ENCODE results near the gene COA8.

COA8 gene

DNA sequence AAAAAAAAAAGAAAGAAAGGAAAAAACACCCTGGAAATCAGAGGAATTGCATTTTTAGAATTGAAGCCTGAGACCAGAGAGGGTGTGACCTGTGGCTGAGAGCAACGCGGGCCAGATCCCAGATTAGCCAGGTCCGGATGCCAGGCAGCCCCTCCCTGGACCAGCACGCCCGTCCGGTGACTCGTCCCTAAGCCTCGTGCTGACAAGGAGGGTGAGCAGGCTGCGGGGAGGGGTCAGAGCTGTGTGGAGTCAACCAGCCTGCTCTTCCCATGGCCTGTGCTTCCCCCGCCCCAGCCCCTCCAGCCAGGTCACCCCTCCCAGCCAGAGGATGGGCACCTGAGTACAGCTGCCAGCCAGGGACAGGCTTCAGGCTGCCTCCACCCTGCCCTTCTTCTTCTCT lies 62.1 kb downstream of the COA8 start:
- no peak for DNase-seq (ENCODE audit: low read depth)

DNA sequence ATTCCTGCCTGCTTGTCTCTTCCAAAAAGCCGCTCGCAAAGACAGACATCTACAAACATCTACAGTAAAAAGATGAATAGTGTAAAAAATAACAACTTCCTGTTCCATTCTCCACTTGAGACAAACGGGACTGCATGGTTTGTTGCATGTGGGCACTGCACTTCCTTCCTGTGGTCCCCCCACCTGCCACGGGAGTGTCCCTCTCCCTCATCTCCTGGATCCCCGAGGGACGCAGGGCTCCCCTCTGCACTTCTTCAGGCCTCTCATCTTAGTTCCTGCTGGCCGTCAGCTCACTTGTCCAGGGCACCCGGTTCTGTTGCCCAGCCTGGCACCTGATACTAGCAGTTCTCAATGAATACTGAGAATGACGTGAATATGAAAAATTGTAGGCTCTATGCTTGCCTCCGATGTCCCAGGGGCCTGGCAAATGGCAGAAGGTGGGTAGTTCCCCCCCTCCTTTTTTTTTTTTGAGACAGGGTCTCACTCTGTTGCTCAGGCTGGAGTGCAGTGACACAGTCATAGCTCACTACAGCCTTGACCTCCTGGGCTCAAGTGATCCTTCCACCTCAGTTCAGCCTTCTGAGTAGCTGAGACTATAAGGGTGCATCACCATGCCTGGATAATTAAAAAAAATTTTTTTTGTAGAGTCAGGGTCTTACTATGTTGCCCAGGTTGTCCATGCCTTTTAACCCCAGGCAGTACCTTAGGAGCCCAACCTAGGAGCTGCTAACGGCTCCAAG lies 62.8 kb downstream of the COA8 start:
- DNase-seq (ENCODE audit: low read depth), result peak; percentile 17

DNA sequence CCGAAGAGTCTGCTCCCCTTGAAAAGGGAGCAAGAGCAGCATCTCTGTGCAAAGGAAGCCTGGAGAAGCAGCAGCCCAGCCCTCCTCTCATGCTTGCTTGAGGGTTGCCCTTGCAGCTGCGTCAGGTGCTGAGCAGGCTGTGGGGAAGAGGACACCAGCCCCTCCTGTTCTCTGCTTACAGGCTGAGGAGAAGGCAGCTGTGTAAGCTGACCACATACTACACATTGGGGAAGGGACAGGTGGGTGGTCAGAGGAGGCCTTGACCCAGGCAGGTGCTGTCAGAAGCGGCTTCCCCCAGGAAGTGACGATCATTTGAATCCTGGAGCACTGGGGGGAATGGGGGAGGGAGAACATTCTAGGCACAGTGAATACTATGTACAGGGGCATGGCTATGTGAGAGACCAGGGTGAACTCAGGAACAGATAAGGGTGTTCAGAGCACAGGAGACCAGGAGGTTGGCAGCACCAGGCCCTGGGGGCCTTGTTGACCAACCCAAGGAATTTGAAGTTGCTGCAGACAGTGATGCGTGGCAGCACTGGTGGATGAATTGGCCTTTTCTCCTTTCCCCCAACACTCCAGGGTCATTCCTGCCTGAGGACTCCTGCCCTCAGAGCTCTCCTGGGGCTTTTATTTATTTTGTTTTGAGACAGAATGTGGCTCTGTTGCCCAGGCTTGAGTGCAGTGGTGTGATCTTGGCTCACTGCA lies 63.5 kb downstream of the COA8 start:
- DNase-seq (ENCODE audit: low read depth), result no peak

DNA sequence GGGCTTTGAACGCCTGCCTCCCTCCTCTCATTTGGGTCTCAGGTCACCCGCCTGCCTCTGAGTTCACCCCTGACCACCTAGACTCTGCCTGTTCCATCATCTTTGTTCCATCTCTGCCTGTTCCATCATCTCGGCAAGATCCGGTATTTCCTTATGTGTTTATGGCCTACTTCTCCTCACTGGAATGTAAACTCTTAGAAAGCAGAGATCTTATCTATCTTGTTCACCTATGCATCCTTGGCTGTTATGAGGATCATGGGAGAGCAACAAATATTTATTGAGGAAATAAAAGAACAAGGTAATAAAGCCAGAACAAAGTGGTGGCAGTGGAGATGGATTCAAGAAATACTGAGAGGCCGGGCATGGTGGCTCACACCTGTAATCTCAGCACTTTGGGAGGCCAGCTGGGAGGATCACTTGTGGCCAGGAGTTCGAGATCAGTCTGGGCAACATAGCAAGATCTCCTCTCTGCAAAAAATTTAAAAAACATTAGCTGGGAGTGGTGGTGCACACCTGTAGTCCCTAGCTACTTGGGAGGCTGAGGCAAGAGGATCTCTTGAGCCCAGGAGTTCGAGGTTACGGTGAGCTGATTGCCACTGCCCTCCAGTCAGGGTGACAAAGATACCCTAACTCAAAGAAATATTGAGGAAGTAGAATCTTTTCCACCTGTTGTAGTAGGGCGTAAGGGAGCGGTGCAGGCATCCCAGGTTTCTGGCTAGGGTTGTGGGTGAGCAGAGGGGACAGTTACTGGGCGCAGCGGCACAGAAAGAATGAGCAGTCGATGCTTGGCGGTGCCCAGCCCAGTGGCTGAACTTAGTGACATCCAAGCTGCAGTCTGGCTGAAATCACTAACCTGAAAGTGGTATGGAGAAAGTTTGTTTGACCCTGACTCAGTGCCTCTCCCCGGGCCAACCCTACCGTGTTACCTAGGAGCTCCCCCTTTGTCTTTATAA lies 64.6 kb downstream of the COA8 start:
- no peak for DNase-seq (ENCODE audit: low read depth)

DNA sequence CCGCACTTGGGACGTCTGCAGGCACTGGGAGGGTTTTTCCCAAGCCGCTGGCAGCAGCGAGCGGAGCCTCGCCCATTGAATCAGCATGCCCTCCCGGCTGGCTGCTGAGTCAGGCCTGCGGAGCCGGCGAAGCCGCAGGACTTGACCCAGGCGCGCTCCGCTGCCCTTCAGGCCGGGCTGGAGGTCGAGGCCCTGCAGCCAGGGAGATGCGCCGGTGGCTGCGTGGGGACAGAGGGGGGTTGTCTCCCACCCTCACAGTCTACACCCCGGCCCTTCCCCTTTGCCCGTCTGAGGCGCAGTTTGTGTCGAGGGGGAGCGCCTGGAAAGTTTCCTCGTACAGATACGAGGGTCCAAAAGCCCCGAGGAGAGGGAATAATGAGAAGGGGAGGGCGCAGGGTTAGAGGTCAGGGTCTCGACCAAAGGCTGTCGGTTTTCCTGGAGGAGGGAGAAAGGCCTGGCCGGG lies 65.5 kb downstream of the COA8 start:
- no peak for DNase-seq (ENCODE audit: low read depth)

DNA sequence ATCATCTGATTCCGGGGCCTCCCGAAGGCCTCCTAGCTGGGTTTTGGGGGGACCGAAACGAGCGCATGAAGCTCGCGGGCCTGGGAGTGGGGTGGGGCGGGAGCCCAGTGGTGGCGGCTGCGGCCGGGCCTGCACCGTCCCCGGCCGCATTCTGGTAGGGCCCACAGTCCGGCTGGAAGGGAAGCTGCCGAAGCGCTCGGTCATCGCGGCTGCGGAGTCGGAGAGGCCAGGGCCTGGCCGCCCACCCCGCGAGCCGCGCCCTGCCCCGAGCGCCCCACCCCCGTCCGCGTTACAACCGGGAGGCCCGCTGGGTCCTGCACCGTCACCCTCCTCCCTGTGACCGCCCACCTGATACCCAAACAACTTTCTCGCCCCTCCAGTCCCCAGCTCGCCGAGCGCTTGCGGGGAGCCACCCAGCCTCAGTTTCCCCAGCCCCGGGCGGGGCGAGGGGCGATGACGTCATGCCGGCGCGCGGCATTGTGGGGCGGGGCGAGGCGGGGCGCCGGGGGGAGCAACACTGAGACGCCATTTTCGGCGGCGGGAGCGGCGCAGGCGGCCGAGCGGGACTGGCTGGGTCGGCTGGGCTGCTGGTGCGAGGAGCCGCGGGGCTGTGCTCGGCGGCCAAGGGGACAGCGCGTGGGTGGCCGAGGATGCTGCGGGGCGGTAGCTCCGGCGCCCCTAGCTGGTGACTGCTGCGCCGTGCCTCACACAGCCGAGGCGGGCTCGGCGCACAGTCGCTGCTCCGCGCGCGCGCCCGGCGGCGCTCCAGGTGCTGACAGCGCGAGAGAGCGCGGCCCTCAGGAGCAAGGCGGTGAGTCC lies 66.1 kb downstream of the COA8 start, which contains the start of gene KLC1:
KLC1 (plus strand) TSS at position 528 of the 819 bp plus-strand sequence. CDS start 25,354 bp downstream, outside the sequence.
- peak; percentile 76 for DNase-seq (ENCODE audit: low read depth)

DNA sequence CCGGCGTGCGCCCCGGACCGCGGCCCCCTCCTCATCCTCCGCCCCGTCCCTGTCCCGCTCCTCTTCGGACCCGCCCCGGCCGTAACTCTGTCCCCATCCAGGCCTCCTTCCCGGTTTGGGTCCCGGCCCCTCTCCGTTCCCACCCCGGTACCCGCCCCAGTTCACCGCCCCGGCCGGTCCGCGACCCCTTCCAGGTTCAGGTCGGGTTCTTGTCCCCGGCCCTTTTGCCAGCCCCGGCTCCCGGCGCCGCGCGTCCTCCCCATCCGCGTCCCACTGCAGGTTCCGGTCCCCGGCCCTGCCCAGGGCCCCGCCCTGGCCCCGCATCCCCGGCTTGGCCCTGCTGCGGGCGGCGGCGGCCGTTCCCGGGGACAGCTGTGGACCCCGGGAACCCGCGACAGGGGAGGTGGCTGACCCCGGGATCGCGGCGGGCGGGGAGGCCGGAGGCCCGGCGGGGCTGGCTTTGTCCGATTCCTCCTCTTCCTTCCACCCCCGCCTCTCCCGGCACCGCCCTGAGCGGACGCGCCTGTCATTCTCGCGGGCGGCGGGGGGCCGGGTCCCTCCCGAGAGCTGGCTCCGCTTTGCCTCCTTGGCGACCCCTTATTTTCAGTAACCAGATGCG lies 66.9 kb downstream of the COA8 start:
- DNase-seq (ENCODE audit: low read depth), result peak; percentile 23

DNA sequence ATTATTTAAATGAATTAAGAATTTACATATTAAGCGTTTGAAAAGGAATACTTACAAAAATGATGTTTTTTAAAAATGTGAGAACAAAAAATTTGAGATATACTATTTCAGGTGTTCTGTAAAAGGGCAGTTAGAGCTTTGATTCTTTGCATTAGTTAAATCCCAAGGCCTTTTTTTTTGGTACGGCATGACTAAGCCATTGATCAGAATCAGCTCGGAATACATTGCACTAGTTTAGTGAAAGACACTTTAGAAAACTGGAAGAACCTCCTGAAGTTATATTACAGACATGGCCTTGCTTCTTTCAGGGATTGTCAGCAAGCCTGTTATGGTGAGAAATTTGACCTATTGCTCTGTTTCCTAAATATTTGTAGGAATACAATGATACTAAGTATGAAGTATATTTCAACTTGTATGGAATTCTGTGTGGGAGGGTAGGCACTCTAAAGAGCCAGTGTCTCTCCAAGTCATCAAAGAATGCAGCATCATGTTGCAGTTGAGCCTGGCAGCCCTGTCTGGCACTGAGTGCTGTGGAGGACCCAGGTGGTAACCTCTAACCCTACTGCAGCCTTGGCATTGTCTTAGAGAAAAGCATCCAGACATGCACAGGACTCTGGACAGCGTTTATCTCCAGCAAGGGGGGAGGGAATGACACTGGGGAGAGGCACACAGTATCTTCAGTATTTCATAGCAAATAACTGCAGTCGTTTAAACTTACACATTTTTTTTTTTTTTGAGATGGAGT lies 67.8 kb downstream of the COA8 start:
- no peak for DNase-seq (ENCODE audit: low read depth)

DNA sequence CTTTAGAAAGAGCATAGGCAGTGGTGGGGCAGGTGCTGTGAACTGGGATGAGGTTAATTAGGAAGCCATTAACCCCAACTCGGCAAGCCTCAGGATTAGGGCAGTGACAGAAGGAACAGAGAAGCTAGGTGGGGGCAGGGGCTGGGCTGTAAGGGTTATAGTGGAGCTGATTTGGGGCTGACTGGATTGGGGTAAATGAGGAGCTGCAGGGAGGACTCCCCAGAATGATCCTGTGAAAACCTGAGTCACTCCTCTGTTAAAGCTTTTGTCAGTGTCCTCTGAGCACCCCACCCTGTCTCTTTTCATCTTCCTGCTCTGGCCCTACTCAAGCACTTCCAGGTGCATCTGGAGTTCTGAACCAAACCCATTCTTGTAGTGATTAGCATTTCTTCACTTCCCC lies 70.6 kb downstream of the COA8 start:
- DNase-seq (ENCODE audit: low read depth), result no peak

DNA sequence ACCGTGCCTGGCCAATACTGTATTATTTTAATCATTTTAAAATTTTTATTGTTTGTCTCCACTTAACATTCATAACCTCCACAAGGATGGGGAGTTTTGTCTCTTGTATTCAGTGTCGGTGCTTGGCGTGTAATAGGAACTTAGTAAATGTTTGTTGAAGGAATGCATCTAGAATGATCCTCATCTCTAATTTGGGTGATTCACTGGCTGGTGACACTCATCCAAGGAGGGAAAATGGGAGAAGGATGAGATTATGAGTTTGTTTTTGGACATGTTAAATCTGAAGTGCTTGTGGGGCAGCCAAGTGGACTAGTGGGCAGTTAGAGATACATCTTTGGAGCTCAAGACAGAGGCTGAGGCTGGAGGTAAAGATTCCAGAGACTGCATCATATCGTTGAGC lies 71.4 kb downstream of the COA8 start:
- DNase-seq (ENCODE audit: low read depth), result no peak

DNA sequence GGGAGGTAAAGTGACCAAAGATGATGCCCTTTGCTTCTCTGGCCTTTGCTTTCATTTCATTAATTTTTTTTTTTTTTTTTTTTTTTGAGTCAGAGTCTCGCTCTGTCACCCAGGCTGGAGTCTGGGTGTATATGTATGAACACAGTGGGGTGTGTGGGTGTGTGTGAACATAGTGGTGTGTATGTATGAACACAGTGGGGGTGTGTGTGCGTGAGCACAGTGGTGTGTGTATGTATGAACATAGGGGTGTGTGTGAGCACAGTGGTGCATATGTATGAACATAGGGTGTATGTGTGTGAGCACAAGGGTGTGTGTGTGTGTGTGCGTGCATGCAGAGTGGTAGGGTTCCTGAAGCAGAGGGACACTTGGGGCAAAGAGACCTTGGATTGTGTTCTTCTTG lies 75.8 kb downstream of the COA8 start:
- DNase-seq (ENCODE audit: low read depth), result no peak
